Activated CD4-positive, alpha-beta memory T cell treated with anti-CD3 and anti-CD28 coated beads for 36 hours (primary cell): ENCODE results near the gene HLA-DOA. TPM values are rescaled to one million over a fixed set of nuclear protein-coding genes. Genes with fewer than 3 reads are reported as not detected.

ENCODE experiments used
- CTCF ChIA-PET: fragments of 350-600 bp; sonication (Branson Sonifier 250); formaldehyde crosslinking; loops from one replicate; lab custom pipeline; 2021; ENCODE audit warnings: antibody characterized with exemption, inconsistent platforms; lab: Charles Lee
- POLR2A ChIA-PET: fragments of 350-600 bp; sonication (Branson Sonifier 250); formaldehyde crosslinking; loops from one replicate; lab custom pipeline; 2021; ENCODE audit warnings: antibody characterized with exemption; lab: Charles Lee
- DNase-seq: peaks from one replicate; pipeline ENCODE4 v3.0.0-alpha.2; 2020
- H3K27ac Mint-ChIP-seq: one replicate; pipeline ENCODE4 v1.8.0; 2021; ENCODE audit warnings: mixed read lengths
- H3K27me3 Mint-ChIP-seq: one replicate; pipeline ENCODE4 v1.8.0; 2021; ENCODE audit warnings: mixed read lengths
- H3K36me3 Mint-ChIP-seq: one replicate; pipeline ENCODE4 v1.8.0; 2021; ENCODE audit warnings: mixed read lengths
- H3K4me1 Mint-ChIP-seq: one replicate; pipeline ENCODE4 v1.8.0; 2021; ENCODE audit warnings: low read depth, mixed read lengths
- H3K4me3 Mint-ChIP-seq: one replicate; pipeline ENCODE4 v1.8.0; 2021; ENCODE audit warnings: mild to moderate bottlenecking, mixed read lengths
- H3K9me3 Mint-ChIP-seq: one replicate; pipeline ENCODE4 v1.8.0; 2021; ENCODE audit warnings: mixed read lengths
- intact Hi-C: fragments of 100-400 bp; cut with micrococcal nuclease; formaldehyde crosslinking; loops from one replicate; pipeline ENCODE4 v1.15.1; 2023
- total RNA-seq, 2 experiments: library from RNA; stranded (reverse); gene quantifications; one replicate each; pipeline ENCODE4 v1.2.3, GENCODE V29; 2021

Gene HLA-DOA
- total RNA-seq, 2 experiments from 2014 or later, result 0.53 to 0.55 TPM

GRCh38 chr6:32960563-32960962 is 48.8 kb downstream of the HLA-DOA start:
- no peak for DNase-seq
- Mint-ChIP-seq H3K9me3 (no peaks in the 10 kb centered on the region), H3K4me3 (no peak overlapping the region), H3K4me1 (peaks cover 43% of the 10 kb centered on the region), H3K36me3 (no peaks in the 10 kb centered on the region), H3K27ac (no peak overlapping the region), H3K27me3 (no peaks in the 10 kb centered on the region)
- intact Hi-C loops, result loop anchor here (10.0 kb wide), 1 partner anchor 1136 kb away; the partner anchor contains the start of gene HSPA1B
- ChIA-PET CTCF (interaction anchor here (1.4 kb wide), 1 partner anchor 19 kb away, joined by 3 read pairs; no protein-coding TSS in a partner anchor), POLR2A (interaction anchor here (1.4 kb wide), 1 partner anchor 11 kb away, joined by 4 read pairs; no protein-coding TSS in a partner anchor)

- H3K36me3 Mint-ChIP-seq, result no peaks in the 10 kb centered on the region
- H3K27me3 Mint-ChIP-seq, result no peaks in the 10 kb centered on the region
- POLR2A ChIA-PET, result interaction anchor here (0.5 to 4.3 kb wide), 2 partner anchors 16 to 676 kb away, joined by 3 to 68 read pairs; no protein-coding TSS in a partner anchor
- DNase-seq, result no peak
- H3K4me3 Mint-ChIP-seq, result no peak overlapping the region
- H3K27ac Mint-ChIP-seq, result no peak overlapping the region
- CTCF ChIA-PET, result interaction anchor here (0.7 to 8.7 kb wide), 6 partner anchors 14 to 292 kb away, joined by 3 to 250 read pairs (median 78); partner anchors contain the start of genes BRD2 and TAP2
- H3K9me3 Mint-ChIP-seq, result no peaks in the 10 kb centered on the region
- intact Hi-C loops, result no loop called here
- peaks cover 42% of the 10 kb centered on the region for H3K4me1 Mint-ChIP-seq
Observed at GRCh38 chr6:32956176-32956575, 53.2 kb downstream of the HLA-DOA start.

DNA sequence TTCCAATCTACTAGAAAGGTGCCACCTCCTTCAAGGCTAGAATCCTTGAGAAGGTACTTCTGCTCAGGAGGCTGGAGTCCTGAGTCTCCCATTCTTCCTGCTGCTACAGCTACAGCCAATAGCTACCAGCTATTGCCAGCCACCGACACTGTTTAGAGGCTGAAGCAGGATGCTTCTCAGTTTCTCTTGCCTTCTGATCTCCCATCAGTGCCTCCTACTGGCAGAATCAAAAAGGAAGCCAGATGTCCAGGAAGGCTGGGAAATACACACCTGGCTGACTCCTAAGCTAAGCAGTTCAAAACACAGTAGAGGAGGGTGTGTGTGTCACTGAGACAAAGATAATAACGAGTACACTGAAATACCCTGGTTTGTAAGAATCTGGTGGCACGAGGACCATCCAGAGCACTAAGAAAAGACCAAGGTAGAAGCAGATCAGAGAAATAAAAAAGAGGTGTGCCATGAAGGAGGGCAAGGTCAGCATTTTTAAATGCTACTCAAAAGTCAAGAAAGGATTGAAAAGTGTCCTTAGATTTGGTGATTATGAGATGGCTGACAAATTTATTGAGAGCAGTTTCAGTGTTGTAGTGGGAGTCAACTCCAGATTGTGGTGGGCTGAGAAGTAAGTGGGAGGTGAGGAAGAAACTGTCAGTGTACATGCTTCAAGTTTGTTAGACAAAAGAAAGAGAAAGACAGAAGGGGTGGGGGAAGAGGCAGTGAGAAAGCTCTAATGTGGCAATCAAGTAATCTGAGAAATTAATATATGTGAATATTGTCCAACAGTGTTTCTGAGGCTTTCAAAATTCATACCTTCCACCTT is 54.2 kb downstream of the HLA-DOA start:
- intact Hi-C loops, result no loop called here
- ChIA-PET CTCF (interaction anchor here (0.7 to 8.7 kb wide), 19 partner anchors 13 to 293 kb away, joined by 3 to 250 read pairs (median 9); partner anchors contain the start of genes BRD2, HLA-DMB and TAP2), POLR2A (interaction anchor here (0.5 to 4.3 kb wide), 6 partner anchors 12 to 677 kb away, joined by 3 to 68 read pairs (median 8); partner anchors contain the start of gene BRD2)
- H3K27ac Mint-ChIP-seq, result peak overlapping the region; percentile 30
- no peak overlapping the region for H3K4me3 Mint-ChIP-seq
- peak; percentile 54 for DNase-seq
- H3K9me3 Mint-ChIP-seq, result no peaks in the 10 kb centered on the region
- no peaks in the 10 kb centered on the region for H3K27me3 Mint-ChIP-seq
- peaks cover 42% of the 10 kb centered on the region for H3K4me1 Mint-ChIP-seq
- H3K36me3 Mint-ChIP-seq, result no peaks in the 10 kb centered on the region

DNA sequence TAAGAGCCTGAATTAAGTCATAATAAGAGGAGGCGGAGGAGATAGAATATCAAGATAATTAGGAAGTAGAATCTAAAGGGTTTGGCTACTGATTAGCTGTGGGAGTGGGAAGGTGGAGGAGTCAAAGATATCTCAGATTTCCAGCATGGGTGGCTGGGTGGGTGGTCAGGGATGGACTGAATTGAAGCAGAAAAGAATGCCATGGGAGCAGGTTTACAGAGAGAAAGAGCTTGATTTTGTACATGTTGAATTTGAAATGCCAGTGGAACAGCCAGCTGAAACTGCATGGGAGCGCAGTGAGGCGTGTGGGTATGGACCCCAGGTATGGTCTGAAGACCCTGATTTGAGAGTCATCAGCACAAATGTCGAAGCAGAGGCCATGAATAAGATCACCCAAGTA is 55.1 kb downstream of the HLA-DOA start:
- ChIA-PET CTCF (interaction anchor here (1.0 to 8.7 kb wide), 23 partner anchors 12 to 141 kb away, joined by 3 to 250 read pairs (median 8); partner anchors contain the start of genes BRD2, HLA-DMB and TAP2), POLR2A (interaction anchor here (0.9 to 4.3 kb wide), 6 partner anchors 10 to 60 kb away, joined by 3 to 68 read pairs (median 8); partner anchors contain the start of gene BRD2)
- H3K36me3 Mint-ChIP-seq, result no peaks in the 10 kb centered on the region
- no peaks in the 10 kb centered on the region for H3K27me3 Mint-ChIP-seq
- H3K9me3 Mint-ChIP-seq, result no peaks in the 10 kb centered on the region
- H3K27ac Mint-ChIP-seq, result no peak overlapping the region
- DNase-seq, result no peak
- no peak overlapping the region for H3K4me3 Mint-ChIP-seq
- H3K4me1 Mint-ChIP-seq, result peaks cover 42% of the 10 kb centered on the region
- intact Hi-C loops, result no loop called here

Other genes starting within 250 kb of the HLA-DOA start
- not detected for gene HLA-DQB2, start 246.1 kb downstream of the HLA-DOA start, total RNA-seq
- 1 to 10 TPM; 1.3 to 1.7 TPM for gene HLA-DOB, start 192.6 kb downstream of the HLA-DOA start, total RNA-seq
- gene TAP2, start 170.9 kb downstream of the HLA-DOA start, total RNA-seq, result 100 to 1,000 TPM; 134 to 143 TPM
- gene PSMB8, start 165.5 kb downstream of the HLA-DOA start, total RNA-seq, result 100 to 1,000 TPM; 350 to 370 TPM
- 100 to 1,000 TPM; 245 to 258 TPM for gene TAP1, start 155.9 kb downstream of the HLA-DOA start, total RNA-seq
- gene PSMB9, start 155.4 kb downstream of the HLA-DOA start, total RNA-seq, result 100 to 1,000 TPM; 296 to 302 TPM
- 1 to 10 TPM; 1.6 to 1.9 TPM for gene HLA-DMB, start 68.6 kb downstream of the HLA-DOA start, total RNA-seq
- 10 to 100 TPM in 1 of 2 experiments, 1 to 10 TPM in 1; 9.6 to 10.2 TPM for gene HLA-DMA, start 56.5 kb downstream of the HLA-DOA start, total RNA-seq
- 100 to 1,000 TPM; 168 to 190 TPM for gene BRD2, start 41.0 kb downstream of the HLA-DOA start, total RNA-seq
- 10 to 100 TPM; 19.3 to 20.9 TPM for gene HLA-DPA1, start 64.1 kb upstream of the HLA-DOA start, total RNA-seq
- 1 to 10 TPM; 5.1 to 6.9 TPM for gene HLA-DPB1, start 66.4 kb upstream of the HLA-DOA start, total RNA-seq
- gene COL11A2, start 182.9 kb upstream of the HLA-DOA start, total RNA-seq, result 1 to 10 TPM in 1 of 2 experiments, under 1 TPM in 1; 0.69 to 1.0 TPM
- gene RXRB, start 191.1 kb upstream of the HLA-DOA start, total RNA-seq, result 10 to 100 TPM; 40.9 to 41.4 TPM
- gene SLC39A7, start 191.3 kb upstream of the HLA-DOA start, total RNA-seq, result 10 to 100 TPM; 42.0 to 45.7 TPM
- gene HSD17B8, start 195.1 kb upstream of the HLA-DOA start, total RNA-seq, result 10 to 100 TPM; 35.3 to 36.1 TPM
- gene RING1, start 198.9 kb upstream of the HLA-DOA start, total RNA-seq, result 10 to 100 TPM; 25.4 to 28.4 TPM